Inflammatory macrophage (primary cell): ENCODE data around the gene FCRL5.
"Not testable (repeated sequence)": the region's sequence is repeated elsewhere in the genome, so short reads cannot be mapped to it uniquely, and the experiment has no call there.

Experiments
- DNase-seq, 2 donors: peaks; one replicate each; pipeline ENCODE4 v3.0.0-alpha.2; 2020 to 2022

FCRL5 gene

DNA sequence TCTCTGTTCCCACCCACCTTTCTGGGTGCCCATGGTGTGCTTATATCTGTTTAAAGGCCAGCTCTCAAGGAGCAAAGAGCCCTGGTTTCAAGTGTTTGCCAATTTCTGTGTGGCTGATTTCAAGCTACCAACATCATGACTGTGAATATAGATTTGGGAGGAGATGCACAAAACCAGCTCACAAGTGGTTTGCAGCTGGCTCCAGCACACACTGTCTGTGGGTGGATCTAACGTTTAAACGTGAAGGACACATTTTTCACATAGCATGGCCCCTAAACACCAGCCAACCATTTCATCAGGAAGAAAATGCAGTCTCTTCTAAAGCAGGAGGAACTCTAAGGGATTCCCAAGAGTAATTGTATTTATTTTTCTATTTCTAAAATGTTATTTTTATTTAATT lies 65.2 kb downstream of the FCRL5 start:
- DNase-seq = peak in 1 of 2 donors; percentile 27

GRCh38 chr1:157486400-157486799 lies 65.9 kb downstream of the FCRL5 start:
- not testable (repeated sequence) for DNase-seq

DNA sequence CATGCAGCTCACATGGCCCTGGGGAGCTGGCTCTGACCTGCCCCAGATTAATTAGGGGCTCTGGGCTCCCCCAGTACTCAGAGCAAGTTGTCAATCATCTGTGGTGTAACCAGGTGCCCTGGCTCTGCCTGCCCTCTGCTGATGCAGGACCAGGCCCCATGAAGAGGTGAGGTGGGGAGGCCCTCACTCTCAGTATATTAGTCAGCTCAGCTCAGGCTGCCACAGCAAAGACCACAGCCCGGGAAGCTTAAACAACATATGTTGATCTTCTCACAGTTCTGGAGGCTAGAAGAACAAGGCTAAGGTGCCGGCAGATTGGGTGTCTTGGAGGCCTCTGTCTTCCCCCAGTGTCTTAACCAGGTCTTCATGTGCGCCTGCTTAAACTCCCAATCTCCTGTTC lies 66.5 kb downstream of the FCRL5 start:
- DNase-seq = no peak

DNA sequence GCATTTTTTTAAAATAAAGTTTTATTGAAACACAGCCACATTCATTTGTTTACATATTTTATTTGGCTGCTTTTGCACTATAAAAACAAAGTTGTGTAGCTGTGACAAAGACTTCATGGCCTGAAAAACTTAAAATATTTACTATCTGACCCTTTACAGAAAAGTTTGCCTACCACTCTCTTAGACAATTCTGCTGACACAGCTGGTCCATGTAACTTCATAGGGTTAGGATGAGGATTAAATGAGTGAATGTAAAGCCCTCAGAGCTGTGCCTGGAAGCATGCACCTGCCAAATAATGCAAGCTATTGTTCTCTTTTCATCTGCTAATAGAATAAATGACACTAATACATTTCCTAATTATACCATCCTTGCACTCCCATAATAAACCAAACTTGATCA lies 67.7 kb downstream of the FCRL5 start:
- no peak for DNase-seq

DNA sequence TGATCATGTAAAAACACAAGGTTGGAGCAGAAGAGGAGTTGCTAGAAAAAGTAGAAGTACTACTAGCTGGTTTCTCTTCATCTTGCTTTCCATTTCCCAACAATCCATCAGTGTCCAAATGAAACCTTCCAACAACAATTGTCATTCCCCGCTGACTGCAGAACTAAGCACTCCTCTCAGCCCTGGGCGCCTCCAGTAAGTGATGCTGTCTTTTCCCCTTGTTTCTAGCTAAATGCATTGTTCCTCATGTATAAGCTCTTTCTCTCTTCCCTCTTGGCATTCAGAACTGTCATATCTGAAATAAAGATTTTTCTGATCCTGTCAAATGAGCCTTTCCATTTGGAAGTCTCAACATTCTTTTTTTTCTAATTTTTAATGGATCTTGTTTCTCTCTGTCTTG lies 68.7 kb downstream of the FCRL5 start:
- DNase-seq = no peak

DNA sequence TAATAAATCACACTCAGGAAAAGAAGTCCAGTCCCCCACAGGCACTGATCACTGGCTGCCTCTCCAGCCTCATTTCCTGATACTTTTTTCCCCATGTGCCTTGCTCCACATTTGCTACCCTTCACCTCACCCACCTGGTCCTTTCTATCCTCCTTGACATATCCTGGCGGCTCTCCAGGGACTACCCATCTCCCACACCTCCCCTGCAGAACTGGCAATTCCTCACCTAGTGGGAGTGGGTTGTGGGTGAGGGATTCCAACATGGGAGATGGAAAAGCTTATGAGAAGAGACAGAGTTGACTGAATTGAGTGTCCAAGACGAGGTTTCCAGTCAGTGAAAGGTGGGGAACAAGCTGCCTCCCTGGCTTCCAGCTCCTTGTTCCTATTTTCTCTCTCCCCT lies 69.6 kb downstream of the FCRL5 start:
- DNase-seq = no peak

GRCh38 chr1:157482174-157482573 lies 70.1 kb downstream of the FCRL5 start:
- no peak for DNase-seq

- DNase-seq = no peak
Measured at GRCh38 chr1:157478030-157478429, 74.3 kb downstream of the FCRL5 start.

GRCh38 chr1:157477419-157477818 lies 74.9 kb downstream of the FCRL5 start:
- no peak for DNase-seq

GRCh38 chr1:157472959-157473358 lies 79.4 kb downstream of the FCRL5 start:
- DNase-seq = no peak

DNA sequence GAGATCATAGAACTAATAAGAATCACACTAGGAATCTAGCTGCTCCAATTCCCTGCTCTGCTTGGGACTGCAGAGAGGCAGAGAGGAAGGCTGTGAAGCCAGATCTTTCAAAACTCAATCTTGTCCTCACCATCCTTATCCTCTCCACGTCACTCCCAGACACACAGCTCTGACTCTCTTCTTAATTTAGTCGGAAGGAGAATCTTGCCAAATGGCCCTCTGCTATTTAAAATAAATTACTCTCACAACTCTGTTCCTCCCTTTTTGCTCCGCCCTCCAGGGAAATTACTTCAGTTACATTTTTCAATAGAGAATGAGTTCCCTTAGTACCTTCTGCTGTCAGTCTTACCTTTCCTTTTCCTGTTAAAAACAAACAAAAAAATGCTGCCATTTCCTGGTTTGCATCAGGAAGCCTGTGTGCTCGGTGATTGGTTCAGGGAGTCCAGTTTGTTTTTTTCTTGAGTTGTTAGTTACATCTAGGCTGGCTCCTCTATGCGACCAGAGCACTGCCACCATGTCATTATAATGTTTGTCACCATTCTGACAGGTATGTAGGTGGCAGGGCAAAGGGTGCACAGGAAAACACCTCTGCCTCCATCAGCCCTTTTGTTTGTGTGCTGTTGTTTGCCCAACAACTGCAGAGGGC lies 80.1 kb downstream of the FCRL5 start:
- DNase-seq = no peak

DNA sequence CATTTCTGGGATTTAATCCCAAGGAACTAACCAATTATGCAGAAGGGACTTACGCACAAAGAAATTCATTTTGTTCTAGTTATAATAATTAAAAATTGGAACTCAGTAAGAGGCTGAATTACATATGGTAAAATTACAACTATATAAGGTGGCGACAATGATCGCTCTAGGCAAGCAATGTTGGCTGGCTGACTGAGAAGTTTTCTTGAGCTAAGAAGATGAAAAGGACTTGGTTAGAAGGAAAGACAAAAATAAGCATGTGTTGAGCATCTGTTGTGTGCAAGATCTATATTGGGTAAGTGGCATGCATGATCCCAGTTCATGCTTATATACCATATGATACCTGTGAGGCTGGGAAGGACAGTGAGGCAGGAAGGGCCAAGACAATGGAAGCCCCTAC lies 80.8 kb downstream of the FCRL5 start:
- DNase-seq = no peak

GRCh38 chr1:157469752-157470675 lies 82.3 kb downstream of the FCRL5 start:
- peak; percentile 36 to 45 for DNase-seq

DNA sequence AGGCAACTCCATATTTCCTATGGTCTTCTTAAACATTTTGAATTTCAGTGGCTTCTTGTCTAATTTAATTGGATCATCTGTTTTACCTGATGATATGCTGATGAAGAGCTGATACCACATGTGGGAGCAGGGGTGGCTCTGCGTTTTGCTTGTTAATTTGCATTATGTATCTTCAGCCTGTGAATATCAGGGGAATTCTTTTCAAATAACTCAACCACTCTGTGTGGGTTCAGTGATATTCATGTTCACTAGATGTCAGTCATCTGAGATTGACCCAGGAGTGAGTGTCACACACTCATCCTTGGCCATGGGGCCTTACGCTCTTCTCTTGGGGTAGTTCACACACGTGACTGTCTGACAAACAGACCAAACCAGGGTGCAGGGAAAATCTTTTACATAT lies 83.0 kb downstream of the FCRL5 start:
- DNase-seq = no peak

GRCh38 chr1:157466011-157466410 lies 86.3 kb downstream of the FCRL5 start:
- no peak for DNase-seq
